Esophagus squamous epithelium (tissue), 4 donors: ENCODE results near the gene IFT20.

ENCODE experiments used
- CTCF ChIP-seq, 6 experiments: fragments of 450-650 bp in 4 of 6; fragments of 200-600 bp in 2 of 6; sonication (generic) in 2 of 6; IDR thresholded peaks; one replicate each; pipeline ENCODE4 v1.5.1; 2016 to 2019; ENCODE audit warnings: antibody characterized with exemption in 6 of 6, mild to moderate bottlenecking in 4 of 6, moderate library complexity in 4 of 6
- POLR2A ChIP-seq, 4 donors: fragments of 450-650 bp; IDR thresholded peaks; one replicate each; pipeline ENCODE4 v1.6.1; 2017; ENCODE audit warnings: antibody characterized with exemption in 4 of 4, mild to moderate bottlenecking in 4 of 4, moderate library complexity in 3 of 4

- TF ChIP-seq CTCF (IDR thresholded peaks at IDR 0.05) (no peak), POLR2A (IDR thresholded peaks at IDR 0.05) (no peak)
Measured at GRCh38 chr17:28368915-28369683, 33.8 kb upstream of the IFT20 start.
